Stimulated activated CD8-positive, alpha-beta memory T cell treated with anti-CD3 and anti-CD28 coated beads, Interleukin-7, amount 100 ng/mL, for 4 hours (primary cell): ENCODE results near the gene FKTN.

Source experiments
- DNase-seq, 2 donors: peaks; one replicate each; pipeline ENCODE4 v3.0.0-alpha.2; 2020; ENCODE audit warnings: low read depth in 2 of 2

FKTN gene

DNA sequence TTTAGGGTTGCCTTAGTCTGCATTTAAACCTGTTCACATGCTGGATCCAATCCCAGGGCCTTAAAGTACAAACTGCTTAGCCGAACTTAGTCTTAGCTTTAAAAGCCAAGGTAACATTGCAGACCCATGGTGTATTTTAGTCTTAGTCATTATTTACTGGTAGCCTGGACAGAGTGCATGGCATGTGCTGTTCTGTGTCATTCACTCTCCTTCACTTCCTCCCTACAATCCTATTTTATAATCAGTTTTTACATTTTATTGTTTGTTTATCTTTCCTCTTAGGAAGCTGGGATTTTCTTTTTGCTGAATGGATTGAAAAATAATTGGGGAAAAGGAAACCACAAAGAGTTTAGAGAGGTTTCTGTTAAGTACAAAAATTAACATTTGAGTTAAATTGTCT, 74.9 kb downstream of the FKTN start:
- no peak for DNase-seq

DNA sequence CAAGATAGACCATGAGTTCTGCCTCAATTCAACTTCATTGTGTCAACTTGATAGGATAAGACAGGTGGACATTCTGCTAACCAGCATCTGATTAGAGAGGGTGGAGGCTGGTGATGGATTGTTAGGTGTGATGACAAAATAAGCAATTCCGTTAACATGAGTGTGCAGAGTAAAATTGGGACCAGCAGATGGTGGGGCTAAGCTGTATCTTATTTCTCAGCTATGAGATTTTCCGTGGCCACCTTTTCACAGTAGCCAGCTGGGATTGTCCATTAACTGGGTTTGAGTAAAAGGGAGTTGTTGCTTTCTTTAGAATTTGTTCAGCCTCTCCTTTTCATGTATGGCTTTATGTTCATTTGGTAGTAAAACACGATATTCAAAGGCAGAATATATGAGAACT, 75.5 kb downstream of the FKTN start:
- no peak for DNase-seq

DNA sequence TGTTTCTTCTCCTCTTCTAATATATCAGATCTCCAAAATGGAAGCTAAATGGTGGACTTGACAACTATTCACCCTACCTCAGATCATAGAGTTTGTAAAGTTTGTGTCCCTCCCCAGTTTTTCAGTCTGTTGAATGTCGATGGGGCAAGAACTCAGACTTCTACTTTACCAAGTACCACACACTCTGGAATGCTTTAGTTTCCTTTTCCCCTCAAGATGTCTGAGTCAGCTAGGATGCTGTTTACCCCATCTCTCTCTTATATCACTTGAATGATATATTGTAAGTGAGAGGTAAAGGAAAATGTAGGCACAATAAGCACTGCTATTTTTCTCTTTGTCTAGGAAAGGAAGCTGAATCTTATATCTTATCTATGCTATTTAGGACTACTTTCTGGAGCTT, 78.4 kb downstream of the FKTN start:
- DNase-seq: no peak

DNA sequence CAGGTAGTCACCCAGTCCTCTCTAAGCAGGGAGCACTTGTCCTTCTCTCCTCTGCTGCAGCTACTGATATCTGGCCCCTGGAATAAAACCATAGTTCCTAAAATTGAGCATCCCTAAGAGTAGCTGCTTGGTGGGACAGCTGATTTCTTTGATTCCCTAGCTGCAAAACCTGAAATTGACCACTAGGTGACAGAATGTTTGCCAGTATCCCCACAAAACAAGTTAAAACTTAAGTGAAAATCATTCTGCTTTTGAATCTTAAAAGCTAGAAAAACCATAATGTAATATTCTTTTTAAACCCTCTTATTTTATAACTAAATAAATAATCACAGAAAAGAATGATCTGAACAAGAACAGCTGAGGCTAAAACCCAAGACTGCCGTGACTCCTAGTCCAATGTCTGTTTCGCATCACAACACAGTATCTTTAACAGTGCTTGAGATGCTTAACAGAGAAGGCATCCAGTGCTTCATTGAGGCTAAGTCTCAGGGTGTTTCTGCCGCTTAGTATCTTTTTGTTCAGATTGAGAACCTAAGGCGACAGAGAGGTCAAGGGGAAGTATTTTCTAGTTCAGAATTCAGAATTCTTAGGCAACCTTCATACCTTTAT, 80.0 kb downstream of the FKTN start:
- DNase-seq: no peak

DNA sequence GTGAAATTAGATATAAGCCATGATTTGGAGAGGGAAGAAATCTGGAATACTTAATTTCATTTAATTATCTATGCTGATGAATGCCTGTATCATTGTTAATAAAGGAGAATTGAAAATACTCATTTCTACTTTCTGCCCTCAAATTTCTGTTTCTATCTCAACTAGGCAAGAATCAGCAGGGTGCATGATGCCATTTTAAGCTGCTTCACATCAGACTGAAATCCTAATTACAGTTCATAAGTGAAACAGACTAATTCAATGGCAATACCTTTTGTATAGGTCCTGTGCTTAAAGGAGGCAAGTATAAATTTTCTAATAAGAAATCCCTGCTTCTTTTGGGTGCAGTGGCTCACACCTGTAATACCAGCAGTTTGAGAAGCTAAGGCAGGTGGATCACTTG, 82.0 kb downstream of the FKTN start:
- DNase-seq: no peak

DNA sequence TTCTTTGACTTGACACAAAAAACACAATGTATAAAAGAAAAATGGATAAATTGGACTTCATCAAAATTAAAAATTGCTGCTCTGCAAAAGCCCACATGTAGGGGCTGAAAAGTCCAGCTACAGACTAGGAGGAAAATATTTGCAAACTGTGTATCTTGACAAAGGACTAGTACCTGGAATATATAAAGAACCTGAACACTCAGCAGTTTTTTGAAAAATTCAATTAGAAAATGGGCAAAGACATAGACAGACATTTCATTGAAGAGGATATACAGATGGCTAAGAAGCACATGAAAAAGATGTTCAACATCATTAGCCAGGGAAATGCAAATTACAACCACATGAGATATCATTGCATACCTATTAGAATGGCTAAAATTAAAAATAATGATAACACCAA, 85.9 kb downstream of the FKTN start:
- DNase-seq: no peak

DNA sequence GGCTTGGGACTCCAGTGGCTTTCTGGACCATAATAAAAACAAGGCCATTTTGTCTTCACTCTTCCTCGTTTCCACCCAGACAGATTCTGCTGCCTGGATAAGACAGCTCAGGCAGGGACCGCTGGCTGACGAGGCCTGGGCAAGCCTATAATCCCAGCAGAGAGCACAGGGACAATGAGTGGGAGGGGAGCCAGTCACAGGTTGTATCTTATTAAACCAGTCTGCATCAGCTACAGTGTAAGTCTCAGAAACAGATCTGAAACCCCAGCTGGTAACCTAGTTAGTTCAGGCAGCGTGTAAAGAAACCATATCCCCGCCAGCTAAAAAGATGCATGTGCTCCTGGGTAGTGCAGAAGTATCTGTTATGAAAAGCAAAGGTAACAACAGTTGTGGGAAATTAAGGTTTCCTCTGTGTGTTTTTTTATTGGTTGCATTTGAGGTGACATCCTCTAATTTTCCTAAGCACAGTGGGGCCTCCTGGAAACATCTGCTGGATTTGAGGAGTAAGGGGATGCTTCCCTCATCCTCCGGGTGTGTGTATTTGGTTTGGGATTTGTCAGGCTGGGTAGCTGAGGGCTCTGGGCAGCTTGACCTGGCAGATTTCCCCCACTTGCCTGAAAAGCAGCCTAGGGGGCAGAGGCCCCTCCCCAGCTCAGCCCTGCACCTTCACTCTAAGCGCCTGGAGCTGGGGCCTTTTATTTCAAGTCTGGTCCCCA, 89.1 kb downstream of the FKTN start:
- DNase-seq: no peak

DNA sequence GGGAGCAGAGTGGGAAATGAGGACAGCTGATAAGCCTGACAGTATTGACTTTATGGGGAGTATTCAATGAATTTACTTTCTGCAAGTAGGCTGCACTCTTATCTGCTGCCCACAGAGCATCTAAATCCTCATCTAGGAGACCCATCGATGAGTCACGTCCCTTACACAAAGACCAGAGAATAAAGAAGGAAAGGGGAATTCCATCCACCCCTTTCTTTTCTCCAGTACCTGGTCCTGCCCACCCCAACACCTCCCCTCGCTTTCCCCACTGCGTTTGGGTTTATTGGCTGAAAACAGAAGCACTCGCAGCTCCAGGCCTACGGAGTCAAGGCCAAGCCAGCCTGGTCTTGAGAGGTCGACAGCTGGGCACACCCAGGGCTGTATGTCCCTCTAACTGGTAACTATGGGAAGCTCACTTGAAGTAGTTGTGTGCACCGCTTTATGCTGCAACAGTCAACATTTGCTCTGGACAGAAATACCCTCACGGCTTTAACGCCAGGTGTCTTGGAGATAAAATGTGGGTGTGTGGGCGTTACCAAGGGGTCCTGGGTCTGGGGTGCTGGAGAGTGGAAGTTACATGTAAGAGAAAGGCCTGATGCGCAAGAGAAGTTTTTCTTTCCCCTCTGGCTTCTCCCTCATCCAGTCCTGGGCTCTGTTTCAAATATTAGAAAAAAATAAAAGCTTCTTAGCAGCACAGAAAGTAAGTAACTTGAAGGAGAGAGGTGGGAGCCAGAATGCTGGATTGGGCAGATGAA, 89.8 kb downstream of the FKTN start:
- no peak for DNase-seq

DNA sequence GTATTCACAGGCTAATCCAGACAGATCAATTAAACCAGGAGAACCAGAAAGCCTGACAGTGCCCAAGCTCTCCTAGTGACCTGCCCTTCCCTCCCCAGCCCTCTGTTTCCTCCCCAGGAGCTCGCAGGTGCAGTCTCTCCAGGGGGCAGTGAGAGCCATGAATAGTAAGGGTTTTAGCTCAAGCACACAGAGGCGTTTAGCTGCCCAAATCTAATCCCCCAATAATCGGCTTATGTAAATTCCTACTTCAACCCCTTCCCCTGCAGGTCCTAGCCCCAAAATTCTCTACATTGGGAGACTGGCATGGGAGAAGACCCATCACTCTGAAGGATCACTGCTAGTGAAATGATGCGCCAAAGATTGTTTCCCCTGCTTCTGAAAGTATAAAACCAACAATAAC, 93.9 kb downstream of the FKTN start:
- DNase-seq: no peak

DNA sequence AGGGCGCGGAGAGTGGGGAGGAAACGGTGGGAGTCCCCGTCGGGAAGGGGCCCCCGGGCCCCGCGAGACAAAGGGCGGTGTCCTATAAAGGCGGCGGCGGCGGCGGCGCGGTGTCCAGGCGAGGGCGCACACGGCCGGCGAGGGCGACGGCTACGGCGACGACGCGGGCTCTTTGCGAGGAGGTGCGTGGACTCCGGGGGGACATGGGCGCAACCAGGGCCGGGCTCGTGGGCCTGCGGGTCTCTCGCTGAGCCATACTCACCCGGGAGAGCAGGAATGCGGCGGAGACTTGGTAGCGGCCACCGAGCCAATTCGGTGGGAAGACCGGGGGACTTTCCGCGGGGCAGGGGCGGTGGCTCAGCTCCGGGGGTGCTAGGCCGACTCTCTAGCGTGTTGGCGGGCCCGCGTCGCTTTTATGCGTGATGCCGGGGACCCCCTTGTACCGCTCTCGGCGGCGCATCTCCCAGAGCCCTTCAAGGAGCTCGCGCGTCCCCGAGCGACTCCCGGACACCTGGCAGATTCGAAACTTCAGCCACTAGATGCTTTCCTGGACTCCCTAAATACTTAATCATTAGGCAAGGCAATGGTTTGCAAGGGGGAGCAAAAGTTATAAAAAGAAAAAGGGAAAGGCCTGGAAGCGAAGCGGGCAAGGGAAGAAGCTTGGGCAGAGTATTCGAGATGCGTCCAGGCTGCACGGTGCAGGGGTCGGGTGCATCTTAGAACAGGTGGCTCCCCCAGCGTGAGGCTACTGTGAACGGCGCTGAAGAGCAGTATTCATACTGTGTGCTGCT, 98.4 kb downstream of the FKTN start:
- DNase-seq: peak in 1 of 2 donors; percentile 1

DNA sequence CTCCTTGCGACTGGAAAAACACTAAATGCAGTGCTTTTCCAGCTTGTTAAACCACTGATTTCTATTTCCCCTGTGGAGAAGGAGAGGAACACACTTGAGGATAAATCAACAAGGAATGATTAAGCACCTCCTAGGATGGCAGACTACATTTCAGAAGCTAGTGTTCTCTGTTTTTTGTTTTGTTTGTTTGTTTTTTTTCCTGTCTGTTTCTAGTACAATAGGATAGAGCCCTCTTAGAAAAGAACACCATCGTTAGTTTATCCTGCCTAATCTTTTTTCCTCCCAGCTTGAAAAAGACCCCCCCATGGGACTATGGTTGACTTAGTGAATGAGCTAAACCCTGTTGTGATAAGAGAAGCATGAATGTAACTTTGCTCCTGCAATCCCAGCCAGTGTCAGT, 100.4 kb downstream of the FKTN start:
- DNase-seq: no peak

DNA sequence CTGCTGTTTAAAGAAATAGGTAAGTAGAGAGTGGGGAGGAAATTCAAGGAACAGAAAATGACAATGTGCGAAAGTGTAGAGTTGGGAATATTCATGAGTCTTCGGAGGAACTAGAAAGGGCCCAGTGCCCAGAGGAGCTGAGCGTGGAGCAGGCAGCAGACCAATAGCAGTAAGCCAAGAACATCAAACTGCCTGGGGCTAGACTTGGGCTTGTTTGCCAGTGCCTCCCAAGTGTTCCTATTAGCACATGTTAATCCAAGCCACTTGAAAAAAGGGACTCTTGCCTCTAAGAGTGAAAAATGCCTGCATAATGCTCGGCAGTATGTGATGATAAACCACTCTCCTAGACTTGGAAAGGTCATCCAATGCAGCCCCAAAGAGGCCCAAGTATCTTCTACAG, 103.1 kb downstream of the FKTN start:
- no peak for DNase-seq

DNA sequence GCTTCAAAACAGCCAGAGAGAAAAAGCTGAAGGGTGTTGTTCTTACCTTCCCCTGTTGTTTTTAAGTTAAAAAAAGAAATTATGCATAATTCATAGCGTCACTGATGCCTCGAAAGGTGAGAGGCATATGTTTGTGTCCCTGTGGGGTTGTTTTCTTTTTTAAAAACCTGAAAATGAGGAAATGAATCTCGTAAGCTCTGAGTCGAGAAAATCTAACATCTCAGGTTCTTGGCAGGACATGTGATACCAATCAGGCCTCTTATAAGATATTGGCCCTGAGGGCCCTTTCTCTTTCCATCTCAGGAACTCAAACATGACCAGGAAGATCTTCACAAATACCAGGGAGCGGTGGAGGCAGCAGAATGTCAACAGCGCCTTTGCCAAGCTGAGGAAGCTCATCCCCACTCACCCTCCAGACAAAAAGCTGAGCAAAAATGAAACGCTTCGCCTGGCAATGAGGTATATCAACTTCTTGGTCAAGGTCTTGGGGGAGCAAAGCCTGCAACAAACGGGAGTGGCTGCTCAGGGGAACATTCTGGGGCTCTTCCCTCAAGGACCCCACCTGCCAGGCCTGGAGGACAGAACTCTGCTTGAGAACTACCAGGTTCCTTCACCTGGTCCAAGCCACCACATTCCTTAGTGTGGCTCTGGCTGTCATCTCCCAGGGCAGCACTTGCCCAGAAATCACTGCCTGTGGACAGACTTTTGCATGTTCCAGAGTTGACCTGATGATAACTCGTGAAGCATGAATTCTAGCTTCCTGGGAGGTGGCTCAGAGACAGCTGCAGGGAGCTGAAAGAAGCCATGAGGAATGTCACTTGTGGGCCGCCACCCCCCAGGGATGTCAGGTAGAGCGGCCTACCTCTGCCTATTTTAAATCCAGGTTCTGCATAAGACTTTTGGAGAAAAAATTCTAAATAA, 104.5 kb downstream of the FKTN start, which contains the start of gene TAL2:
Gene TAL2 (plus strand): TSS at position 274 of the 921 bp plus-strand sequence. CDS start 40 bp downstream, at position 314.
- DNase-seq: no peak

DNA sequence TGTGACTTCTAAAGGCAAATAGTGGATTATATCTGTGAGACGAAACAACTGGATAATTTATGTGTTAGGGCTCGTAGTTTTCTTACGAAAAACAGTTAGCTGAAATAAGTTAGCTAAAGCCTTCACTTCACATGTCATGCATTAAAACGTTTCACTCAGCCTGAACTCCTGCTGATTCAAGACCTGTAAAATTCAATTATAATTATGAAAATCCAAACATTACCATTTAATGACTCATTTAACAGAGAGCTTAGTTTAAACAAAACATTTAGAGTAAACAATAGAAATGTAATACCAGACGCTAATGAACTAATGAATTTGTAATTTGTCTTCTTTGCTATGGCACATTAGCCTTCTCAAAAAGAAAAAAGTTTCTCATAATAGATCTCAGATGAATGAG, 106.0 kb downstream of the FKTN start:
- no peak for DNase-seq

DNA sequence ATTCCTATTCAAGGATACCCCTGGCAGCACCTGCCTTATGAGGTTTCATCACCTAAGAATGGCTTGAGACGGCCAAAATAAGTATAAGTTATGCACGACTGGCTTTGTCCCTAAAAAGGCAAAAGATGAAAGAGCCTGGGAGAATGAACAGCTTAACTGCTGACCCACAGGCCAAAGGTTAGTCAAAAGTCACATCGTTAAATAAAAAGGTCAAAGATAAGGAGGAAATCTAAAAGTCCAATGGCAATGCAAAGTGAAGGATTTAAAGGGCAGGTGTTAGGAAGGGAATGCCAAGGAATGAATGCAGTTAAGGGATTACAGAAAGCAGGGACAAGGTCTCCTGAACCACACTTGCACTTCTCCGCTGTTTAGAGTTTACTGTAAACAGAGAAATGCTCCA, 109.9 kb downstream of the FKTN start:
- DNase-seq: no peak

DNA sequence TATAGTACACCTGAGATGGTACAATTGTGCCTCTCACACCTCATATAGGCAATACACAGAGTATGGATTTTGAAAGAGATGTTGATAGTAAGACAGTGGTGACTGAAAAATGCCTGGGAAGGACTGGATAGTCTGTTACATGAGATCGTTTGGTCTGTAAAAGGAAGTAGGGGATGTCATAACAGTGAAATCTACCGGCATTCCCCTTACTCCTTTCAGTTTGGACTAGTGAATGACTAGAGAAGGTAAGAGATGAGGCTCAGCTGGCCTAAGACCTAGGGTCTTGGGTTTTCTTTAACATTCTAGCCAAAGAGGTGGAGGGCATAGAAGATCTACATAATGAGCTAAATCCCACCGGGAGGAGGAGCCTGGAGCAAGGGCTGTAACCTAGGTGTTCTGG, 112.4 kb downstream of the FKTN start:
- no peak for DNase-seq

DNA sequence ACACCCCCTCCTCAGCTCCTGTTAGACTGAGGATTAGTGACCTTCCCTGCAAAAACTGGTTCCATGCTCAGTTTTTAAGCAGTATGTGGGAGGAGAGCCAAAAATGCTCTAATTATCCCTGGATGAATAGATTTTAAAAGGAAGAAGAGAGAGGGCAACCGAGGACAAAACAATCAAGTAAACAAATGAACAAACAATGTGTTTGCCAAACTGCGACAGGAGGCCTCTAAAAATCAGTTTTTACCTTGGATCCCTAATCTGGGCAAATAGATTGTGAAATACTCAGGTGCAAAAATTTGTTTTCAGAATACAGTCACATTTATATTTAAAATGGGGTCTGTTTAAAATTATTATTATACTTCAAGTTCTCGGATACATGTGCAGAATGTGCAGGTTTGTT, 112.8 kb downstream of the FKTN start:
- no peak for DNase-seq

DNA sequence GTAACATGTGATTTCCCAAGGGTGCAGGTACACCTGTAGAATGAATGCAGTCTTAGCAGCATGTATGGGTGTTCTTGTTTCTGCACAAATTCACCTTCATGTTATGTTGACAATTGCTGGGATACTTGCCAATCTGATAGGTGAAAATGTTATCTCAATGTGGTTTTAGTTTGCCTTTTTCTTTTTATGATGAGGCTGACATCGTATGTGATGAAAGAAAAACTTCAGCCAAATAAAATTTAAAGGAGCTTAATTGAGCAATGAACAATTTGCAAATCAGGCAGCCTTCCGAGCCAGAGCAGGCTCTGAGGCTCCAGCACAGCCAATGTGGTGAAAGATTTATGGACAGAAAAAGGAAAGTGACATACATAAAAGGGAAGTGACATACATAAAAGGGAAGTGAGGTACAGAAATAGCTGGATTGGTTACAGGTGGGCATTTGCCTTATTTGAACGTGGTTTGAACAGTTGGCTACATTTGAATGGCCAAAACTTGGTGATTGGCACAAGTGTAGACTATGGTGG, 114.8 kb downstream of the FKTN start:
- no peak for DNase-seq

DNA sequence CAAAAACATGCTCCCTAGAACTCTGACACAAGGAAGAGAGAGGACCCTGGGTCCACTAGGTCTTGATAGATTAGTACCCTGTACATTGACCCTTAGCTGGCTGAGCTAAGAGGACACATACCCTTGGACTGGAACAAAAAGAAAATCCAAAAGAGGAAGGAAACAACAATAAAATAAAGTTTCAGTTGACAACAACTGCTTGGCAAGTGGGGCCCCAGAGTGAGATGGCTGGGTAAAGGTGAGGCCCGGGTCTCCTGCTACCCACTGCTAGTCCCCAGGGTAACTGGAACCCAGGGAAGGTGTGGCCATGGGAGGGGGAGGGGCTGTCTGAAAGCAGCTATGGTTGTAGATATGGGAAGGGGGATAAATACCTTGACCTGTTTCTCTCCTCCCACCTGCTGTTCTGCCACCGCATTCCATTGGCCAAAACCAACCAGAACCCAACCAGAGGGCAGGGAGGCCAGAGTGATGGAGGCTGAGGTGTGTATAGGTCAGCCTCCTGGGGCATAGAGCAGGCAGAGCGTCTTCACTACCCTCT, 116.0 kb downstream of the FKTN start:
- no peak for DNase-seq

DNA sequence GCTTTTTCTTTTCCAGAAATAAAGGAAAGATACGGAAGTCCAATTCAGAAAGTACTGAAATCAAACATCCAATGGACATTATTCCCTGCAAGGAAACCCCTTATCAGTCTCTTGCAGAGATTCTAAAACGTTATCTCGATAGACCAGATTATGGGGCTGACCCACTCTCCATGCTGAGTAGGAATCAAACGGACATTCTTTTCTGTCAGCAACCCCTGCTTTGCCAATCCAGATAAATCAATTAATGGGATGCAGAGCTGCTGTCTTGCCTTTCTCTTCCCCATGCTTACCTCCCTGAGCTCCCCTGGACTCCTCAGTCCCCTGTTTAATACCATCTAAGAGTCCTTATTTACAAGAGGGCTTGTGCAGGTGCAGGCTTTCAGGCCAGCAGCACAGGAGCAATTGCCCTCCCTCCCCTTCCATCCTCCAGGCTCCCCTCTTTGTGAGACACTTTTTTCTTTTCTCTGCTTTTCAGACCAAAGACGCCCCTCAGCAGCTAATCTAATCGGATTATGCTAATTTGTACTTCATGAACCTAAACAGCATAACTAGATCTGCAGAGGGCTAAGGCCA, 118.5 kb downstream of the FKTN start:
- DNase-seq: no peak
